Measurements from ENCODE around the gene ZCCHC24. TPM values are rescaled to one million over a fixed set of nuclear protein-coding genes. Genes with fewer than 3 reads are reported as not detected.

ZCCHC24 gene
- total and polyA plus RNA-seq, 4 donors: 7.8 to 23.9 (median 14.8) TPM

- TF ChIP-seq FOXA1 (IDR thresholded peaks at IDR 0.05) (no peak), YY1 (IDR thresholded peaks at IDR 0.05) (no peak), HNF4A (conservative IDR thresholded peaks at IDR 0.05) (peak in 1 of 2 donors; percentile 38), SP1 (IDR thresholded peaks at IDR 0.05) (peak; percentile 66), ZBTB33 (IDR thresholded peaks at IDR 0.05) (no peak), RAD21 (IDR thresholded peaks at IDR 0.05) (peak in 1 of 2 donors; percentile 36)
These were observed 63.6 kb downstream of the ZCCHC24 start (continued) for GRCh38 chr10:79381804-79382221.

- Histone ChIP-seq H3K4me3 (ENCODE audit: low read depth in 1 of 3, low read length in 3 of 3) (no peak overlapping the region), H3K9me3 (ENCODE audit: control insufficient read depth in 4 of 4, low read length in 3 of 4) (no peaks in the 10 kb centered on the region), H3K27ac (ENCODE audit: low read depth in 1 of 2, low read length in 2 of 2) (peak overlapping the region; percentile 96 to 99), H3K9ac (ENCODE audit: low read depth in 1 of 2, low read length in 2 of 2) (peak overlapping the region in 1 of 2 donors; percentile 30), H3K4me1 (ENCODE audit: control insufficient read depth in 4 of 4, insufficient read depth in 4 of 4, low read length in 3 of 4) (peaks cover 11 to 60% (median 29%) of the 10 kb centered on the region in 4 donors), H3K36me3 (ENCODE audit: control insufficient read depth in 4 of 4, insufficient read depth in 3 of 4, low read depth in 1 of 4, low read length in 3 of 4) (peaks cover 0 to 6% (median 2%) of the 10 kb centered on the region in 4 donors), H3K27me3 (ENCODE audit: control insufficient read depth in 4 of 4, insufficient read depth in 4 of 4, low read length in 3 of 4) (no peaks in the 10 kb centered on the region)
- WGBS: 70% methylated on average over 9 of the region's 9 CpGs
- DNase-seq (ENCODE audit: low spot score): peak; percentile 33
- TF ChIP-seq HNF4A (conservative IDR thresholded peaks at IDR 0.05): no peak
These were observed 64.3 kb downstream of the ZCCHC24 start for GRCh38 chr10:79380946-79381721.

- Histone ChIP-seq H3K4me1 (ENCODE audit: control insufficient read depth in 4 of 4, insufficient read depth in 4 of 4, low read length in 3 of 4) (peaks cover 11 to 60% (median 28%) of the 10 kb centered on the region in 4 donors), H3K27me3 (ENCODE audit: control insufficient read depth in 4 of 4, insufficient read depth in 4 of 4, low read length in 3 of 4) (no peaks in the 10 kb centered on the region), H3K9ac (ENCODE audit: low read depth in 1 of 2, low read length in 2 of 2) (peak overlapping the region; percentile 85 to 88), H3K27ac (ENCODE audit: low read depth in 1 of 2, low read length in 2 of 2) (peak overlapping the region; percentile 96 to 99), H3K4me3 (ENCODE audit: low read depth in 1 of 3, low read length in 3 of 3) (peak overlapping the region; percentile 51 to 82 (median 57)), H3K36me3 (ENCODE audit: control insufficient read depth in 4 of 4, insufficient read depth in 3 of 4, low read depth in 1 of 4, low read length in 3 of 4) (peaks cover 0 to 5% (median 2%) of the 10 kb centered on the region in 4 donors), H3K9me3 (ENCODE audit: control insufficient read depth in 4 of 4, low read length in 3 of 4) (no peaks in the 10 kb centered on the region)
- TF ChIP-seq SP1 (IDR thresholded peaks at IDR 0.05): peak; percentile 92
- peak; percentile 91 for TF ChIP-seq FOXA1 (IDR thresholded peaks at IDR 0.05)
- peak; percentile 55 to 72 for TF ChIP-seq RAD21 (IDR thresholded peaks at IDR 0.05)
- TF ChIP-seq HNF4A (conservative IDR thresholded peaks at IDR 0.05): peak; percentile 91 to 97
- TF ChIP-seq MAX (IDR thresholded peaks at IDR 0.05): no peak
- TF ChIP-seq REST (IDR thresholded peaks at IDR 0.05): peak; percentile 77
- peak; percentile 96 for TF ChIP-seq YY1 (IDR thresholded peaks at IDR 0.05)
- peak; percentile 82 to 92 for TF ChIP-seq RXRA (IDR thresholded peaks at IDR 0.05)
- TF ChIP-seq EGR1 (IDR thresholded peaks at IDR 0.05; ENCODE audit: low read depth in 2 of 2): peak in 1 of 2 donors; percentile 78
- peak; percentile 85 for TF ChIP-seq FOXA2 (IDR thresholded peaks at IDR 0.05)
- peak in 1 of 2 donors; percentile 89 for TF ChIP-seq GABPA (IDR thresholded peaks at IDR 0.05 in 1 of 2, conservative IDR thresholded peaks at IDR 0.05 in 1 of 2)
- TF ChIP-seq TAF1 (conservative IDR thresholded peaks at IDR 0.05): no peak
- no peak for TF ChIP-seq CTCF (IDR thresholded peaks at IDR 0.05; ENCODE audit: low read depth, low read length, missing input control)
- TF ChIP-seq HNF4G (IDR thresholded peaks at IDR 0.05): peak; percentile 81
- peak in 1 of 2 donors; percentile 62 for TF ChIP-seq JUND (IDR thresholded peaks at IDR 0.05)
- peak; percentile 26 for TF ChIP-seq NR2F2 (IDR thresholded peaks at IDR 0.05)
- TF ChIP-seq ZBTB33 (IDR thresholded peaks at IDR 0.05): no peak
- WGBS: 34% methylated on average over 14 of the region's 14 CpGs
- peak; percentile 56 for DNase-seq (ENCODE audit: low spot score)
These were observed 65.1 kb downstream of the ZCCHC24 start for GRCh38 chr10:79380125-79380945.

All from liver (tissue), 9 donors.